Measurements from ENCODE around the gene DNALI1. TPM values are rescaled to one million over a fixed set of nuclear protein-coding genes. Genes with fewer than 3 reads are reported as not detected.

Gene DNALI1
- total RNA-seq (6.2 and 8.1 TPM in 2 replicates), polyA plus RNA-seq (5.2 and 5.7 TPM in 2 replicates), polyA minus RNA-seq (7.3 and 8.2 TPM in 2 replicates), Bru-seq, nascent RNA (percentile 39 among the genes with signal in this experiment), BruChase-seq, experiment 1, labeled RNA remaining after a 6-hour chase (percentile 41 among the genes with signal in this experiment), BruChase-seq, experiment 2, labeled RNA remaining after a 2-hour chase (percentile 41 among the genes with signal in this experiment)
- polyA plus RNA-seq (2011; cell fraction: cytosol; rRNA removed), result 3.2 and 4.4 TPM in 2 replicates
- 14.4 and 19.5 TPM in 2 replicates for polyA plus RNA-seq (2011; cell fraction: nucleus; rRNA removed)
- polyA plus RNA-seq (2012), result 3.0 and 5.0 TPM in 2 replicates
- not detected for polyA minus RNA-seq (2011; cell fraction: cytosol; rRNA and poly(A)+ RNA removed)
- 5.8 and 12.9 TPM in 2 replicates for polyA minus RNA-seq (2011; cell fraction: nucleus; rRNA and poly(A)+ RNA removed)
- long read RNA-seq, transcript DNALI1-201 (6 exons, 2,649 nt), result major isoform, 6 of 7 reads
- long read RNA-seq, partial matches to known transcripts, result 0 of 7 reads
- long read RNA-seq, other reads (novel, unspliced or antisense), result 1 of 7 reads

DNA sequence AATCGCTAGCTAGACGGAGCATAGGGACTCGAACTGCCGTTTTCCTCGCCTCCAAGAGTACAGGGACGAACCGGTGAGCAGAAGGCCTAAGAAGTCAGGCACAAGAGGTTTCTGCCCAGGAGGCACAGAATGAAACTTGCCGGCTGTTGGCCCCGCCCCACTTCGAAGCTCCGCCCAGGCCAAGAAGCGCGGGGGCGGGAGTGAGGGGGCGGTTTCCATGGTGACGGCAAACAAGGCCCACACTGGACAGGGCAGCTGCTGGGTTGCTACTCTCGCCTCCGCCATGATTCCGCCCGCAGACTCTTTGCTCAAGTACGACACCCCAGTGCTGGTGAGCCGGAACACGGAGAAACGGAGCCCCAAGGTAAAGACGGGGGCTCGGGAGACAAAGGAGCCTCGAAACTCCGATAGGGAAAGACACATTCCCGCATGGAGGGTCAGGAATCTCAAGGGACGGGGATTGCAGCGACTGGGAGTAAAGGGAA lies at the start of gene DNALI1:
TSS of gene DNALI1 (plus strand) at position 229 of the 485 bp plus-strand sequence. CDS start at position 284, 55 bp downstream.
- peaks cover 22% of the 10 kb centered on the region for H3K79me2 ChIP-seq (ENCODE audit: control insufficient read depth, insufficient read depth, low read length)
- H3K9me3 ChIP-seq (replicated peaks; ENCODE audit: control insufficient read depth, insufficient read depth, low read length), result no peaks in the 10 kb centered on the region
- DNase-seq (ENCODE audit: low read depth, low spot score), result peak; percentile 93
- H4K20me1 ChIP-seq (replicated peaks; ENCODE audit: control insufficient read depth, extremely low read depth, insufficient read depth, low read length), result no peaks in the 10 kb centered on the region
- peak within 1 kb of the TSS in 2 of 3 experiments; percentile 26 to 27 for H3K4me3 ChIP-seq (replicated peaks in 1 of 3; ENCODE audit: insufficient read depth in 1 of 3, low read depth in 1 of 3, low read length in 3 of 3)
- peak; percentile 96 for FAIRE-seq
- H2AFZ ChIP-seq (ENCODE audit: low read depth, low read length), result peak within 1 kb of the TSS; percentile 96
- no peaks in the 10 kb centered on the region for H3K9me1 ChIP-seq (replicated peaks; ENCODE audit: control insufficient read depth, extremely low read depth, insufficient read depth, low read length)
- POLR2A ChIA-PET, result no interaction called here
- H3K36me3 ChIP-seq (ENCODE audit: control insufficient read depth in 2 of 2, extremely low read depth in 1 of 2, insufficient read depth in 2 of 2, low read length in 2 of 2), result no peaks in the 10 kb centered on the region
- dilution Hi-C loops (cut with MboI; ENCODE audit: extremely low pct_ligation_motif_present, low sequenced_read_pairs) (no loop called here), intact Hi-C loops (cut with micrococcal nuclease) (loop anchor here (2.0 kb wide), 2 partner anchors 134 to 252 kb away; partner anchors contain the start of gene YRDC)
- CTCF ChIA-PET, result interaction anchor here (0.6 to 1.9 kb wide), 10 partner anchors 19 to 455 kb away, joined by 3 to 10 read pairs (median 4); partner anchors contain the start of genes CDCA8 and MEAF6
- H3K4me2 ChIP-seq (ENCODE audit: insufficient read depth, low read length), result peak within 1 kb of the TSS; percentile 71
- BruUV-seq (replicated peaks), result no TSS peak
- TF ChIP-seq, protein P1, sequence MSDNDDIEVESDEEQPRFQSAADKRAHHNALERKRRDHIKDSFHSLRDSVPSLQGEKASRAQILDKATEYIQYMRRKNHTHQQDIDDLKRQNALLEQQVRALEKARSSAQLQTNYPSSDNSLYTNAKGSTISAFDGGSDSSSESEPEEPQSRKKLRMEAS (IDR thresholded peaks at IDR 0.05; ENCODE audit: insufficient read depth, insufficient read length), result peak; percentile 60
- TF ChIP-seq FOS (IDR thresholded peaks at IDR 0.05; ENCODE audit: borderline replicate concordance, insufficient read depth, low read length), result no peak
- TF ChIP-seq, protein P2, sequence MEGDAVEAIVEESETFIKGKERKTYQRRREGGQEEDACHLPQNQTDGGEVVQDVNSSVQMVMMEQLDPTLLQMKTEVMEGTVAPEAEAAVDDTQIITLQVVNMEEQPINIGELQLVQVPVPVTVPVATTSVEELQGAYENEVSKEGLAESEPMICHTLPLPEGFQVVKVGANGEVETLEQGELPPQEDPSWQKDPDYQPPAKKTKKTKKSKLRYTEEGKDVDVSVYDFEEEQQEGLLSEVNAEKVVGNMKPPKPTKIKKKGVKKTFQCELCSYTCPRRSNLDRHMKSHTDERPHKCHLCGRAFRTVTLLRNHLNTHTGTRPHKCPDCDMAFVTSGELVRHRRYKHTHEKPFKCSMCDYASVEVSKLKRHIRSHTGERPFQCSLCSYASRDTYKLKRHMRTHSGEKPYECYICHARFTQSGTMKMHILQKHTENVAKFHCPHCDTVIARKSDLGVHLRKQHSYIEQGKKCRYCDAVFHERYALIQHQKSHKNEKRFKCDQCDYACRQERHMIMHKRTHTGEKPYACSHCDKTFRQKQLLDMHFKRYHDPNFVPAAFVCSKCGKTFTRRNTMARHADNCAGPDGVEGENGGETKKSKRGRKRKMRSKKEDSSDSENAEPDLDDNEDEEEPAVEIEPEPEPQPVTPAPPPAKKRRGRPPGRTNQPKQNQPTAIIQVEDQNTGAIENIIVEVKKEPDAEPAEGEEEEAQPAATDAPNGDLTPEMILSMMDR (IDR thresholded peaks at IDR 0.05; ENCODE audit: extremely low read depth in 1 of 2, insufficient read depth in 1 of 2, low read depth in 1 of 2, low read length in 2 of 2), result no peak
- H3K27ac ChIP-seq (ENCODE audit: insufficient read depth, low read depth, low read length), result no peak within 1 kb of the TSS
- peaks cover 14% of the 10 kb centered on the region for H3K4me1 ChIP-seq (ENCODE audit: control insufficient read depth, extremely low read depth, insufficient read depth, low read length)
- peak within 1 kb of the TSS; percentile 44 for H3K9ac ChIP-seq (replicated peaks; ENCODE audit: extremely low read depth, insufficient read depth, low read length)
- H3K27me3 ChIP-seq (ENCODE audit: control insufficient read depth in 2 of 2, insufficient read depth in 2 of 2, low read length in 2 of 2), result no peaks in the 10 kb centered on the region
